ENCODE results near the gene BZW1. TPM values are rescaled to one million over a fixed set of nuclear protein-coding genes. Genes with fewer than 3 reads are reported as not detected.
"Not testable (repeated sequence)": the region's sequence is repeated elsewhere in the genome, so short reads cannot be mapped to it uniquely, and the experiment has no call there.

BZW1 gene
- total RNA-seq, 2 donors from 2014 or later = 219 to 232 TPM

GRCh38 chr2:200814276-200814815, 2.6 kb downstream of the BZW1 start:
- Histone ChIP-seq H3K27me3 (replicated peaks; ENCODE audit: insufficient read depth) (no peaks in the 10 kb centered on the region), H3K36me3 (peaks cover 9 to 19% of the 10 kb centered on the region in 2 donors), H3K4me1 (replicated peaks) (peaks cover 8% of the 10 kb centered on the region), H3K27ac (peak overlapping the region; percentile 27 to 98), H3K4me3 (no peak overlapping the region), H3K9me3 (no peaks in the 10 kb centered on the region)
- WGBS = 37% methylated on average over 3 of the region's 3 CpGs
- DNase-seq (ENCODE audit: low spot score) = no peak
- intact Hi-C loops (cut with DNase I) = no loop called here
- TF ChIP-seq, protein P1, sequence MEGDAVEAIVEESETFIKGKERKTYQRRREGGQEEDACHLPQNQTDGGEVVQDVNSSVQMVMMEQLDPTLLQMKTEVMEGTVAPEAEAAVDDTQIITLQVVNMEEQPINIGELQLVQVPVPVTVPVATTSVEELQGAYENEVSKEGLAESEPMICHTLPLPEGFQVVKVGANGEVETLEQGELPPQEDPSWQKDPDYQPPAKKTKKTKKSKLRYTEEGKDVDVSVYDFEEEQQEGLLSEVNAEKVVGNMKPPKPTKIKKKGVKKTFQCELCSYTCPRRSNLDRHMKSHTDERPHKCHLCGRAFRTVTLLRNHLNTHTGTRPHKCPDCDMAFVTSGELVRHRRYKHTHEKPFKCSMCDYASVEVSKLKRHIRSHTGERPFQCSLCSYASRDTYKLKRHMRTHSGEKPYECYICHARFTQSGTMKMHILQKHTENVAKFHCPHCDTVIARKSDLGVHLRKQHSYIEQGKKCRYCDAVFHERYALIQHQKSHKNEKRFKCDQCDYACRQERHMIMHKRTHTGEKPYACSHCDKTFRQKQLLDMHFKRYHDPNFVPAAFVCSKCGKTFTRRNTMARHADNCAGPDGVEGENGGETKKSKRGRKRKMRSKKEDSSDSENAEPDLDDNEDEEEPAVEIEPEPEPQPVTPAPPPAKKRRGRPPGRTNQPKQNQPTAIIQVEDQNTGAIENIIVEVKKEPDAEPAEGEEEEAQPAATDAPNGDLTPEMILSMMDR (IDR thresholded peaks at IDR 0.05) = no peak
- TF ChIP-seq POLR2A (IDR thresholded peaks at IDR 0.05) = no peak
- TF ChIP-seq POLR2AphosphoS5 (IDR thresholded peaks at IDR 0.05) = no peak

DNA sequence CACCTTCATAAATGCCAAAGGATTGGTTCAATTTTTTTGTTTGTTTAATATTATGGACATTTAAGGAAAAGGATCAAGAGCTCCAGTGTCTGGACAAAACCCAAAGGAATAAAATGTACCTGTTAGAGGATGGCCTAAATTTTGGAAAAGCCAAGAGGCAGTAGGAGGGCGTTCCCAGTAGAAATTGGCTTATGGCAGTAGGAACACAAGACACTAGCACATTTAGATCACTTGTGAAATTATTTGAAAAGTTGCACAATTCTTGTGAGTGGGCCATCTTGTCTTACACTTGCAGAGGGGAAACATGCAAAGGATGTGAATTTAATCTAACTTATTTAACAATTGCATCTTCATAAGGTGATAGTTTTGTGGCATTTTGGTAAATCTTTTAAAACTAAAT, 3.2 kb downstream of the BZW1 start:
- Histone ChIP-seq H3K36me3 (peaks cover 10 to 19% of the 10 kb centered on the region in 2 donors), H3K27me3 (replicated peaks; ENCODE audit: insufficient read depth) (no peaks in the 10 kb centered on the region), H3K4me3 (no peak overlapping the region), H3K9me3 (no peaks in the 10 kb centered on the region), H3K27ac (peak overlapping the region in 1 of 2 donors; percentile 98), H3K4me1 (replicated peaks) (peaks cover 7% of the 10 kb centered on the region)
- WGBS = 77% methylated on average over 1 of the region's 1 CpG
- DNase-seq (ENCODE audit: low spot score) = no peak
- no peak for TF ChIP-seq POLR2AphosphoS5 (IDR thresholded peaks at IDR 0.05)
- intact Hi-C loops (cut with DNase I) = no loop called here

DNA sequence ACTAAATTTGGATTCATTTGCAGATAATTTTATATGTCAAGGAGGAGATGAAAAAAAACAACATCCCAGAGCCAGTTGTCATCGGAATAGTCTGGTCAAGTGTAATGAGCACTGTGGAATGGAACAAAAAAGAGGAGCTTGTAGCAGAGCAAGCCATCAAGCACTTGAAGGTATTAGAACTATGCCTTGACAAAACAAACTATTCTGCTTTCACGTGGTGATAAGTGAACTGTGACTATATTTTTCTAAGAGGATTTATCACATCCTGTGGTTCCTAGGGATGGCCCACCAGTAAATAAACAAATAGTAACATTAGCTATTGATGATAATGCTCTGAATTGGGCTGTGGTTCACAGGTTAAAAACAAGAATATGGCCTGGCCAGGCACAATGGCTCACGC, 7.0 kb downstream of the BZW1 start:
- intact Hi-C loops (cut with DNase I); H3K4me1 ChIP-seq (replicated peaks); DNase-seq (ENCODE audit: low spot score); H3K9me3 ChIP-seq; H3K27ac ChIP-seq; H3K4me3 ChIP-seq; H3K27me3 ChIP-seq (replicated peaks; ENCODE audit: insufficient read depth): not testable (repeated sequence)
- H3K36me3 ChIP-seq = peaks cover 17 to 38% of the 10 kb centered on the region in 2 donors
- 83% methylated on average over 3 of the region's 3 CpGs for WGBS

DNA sequence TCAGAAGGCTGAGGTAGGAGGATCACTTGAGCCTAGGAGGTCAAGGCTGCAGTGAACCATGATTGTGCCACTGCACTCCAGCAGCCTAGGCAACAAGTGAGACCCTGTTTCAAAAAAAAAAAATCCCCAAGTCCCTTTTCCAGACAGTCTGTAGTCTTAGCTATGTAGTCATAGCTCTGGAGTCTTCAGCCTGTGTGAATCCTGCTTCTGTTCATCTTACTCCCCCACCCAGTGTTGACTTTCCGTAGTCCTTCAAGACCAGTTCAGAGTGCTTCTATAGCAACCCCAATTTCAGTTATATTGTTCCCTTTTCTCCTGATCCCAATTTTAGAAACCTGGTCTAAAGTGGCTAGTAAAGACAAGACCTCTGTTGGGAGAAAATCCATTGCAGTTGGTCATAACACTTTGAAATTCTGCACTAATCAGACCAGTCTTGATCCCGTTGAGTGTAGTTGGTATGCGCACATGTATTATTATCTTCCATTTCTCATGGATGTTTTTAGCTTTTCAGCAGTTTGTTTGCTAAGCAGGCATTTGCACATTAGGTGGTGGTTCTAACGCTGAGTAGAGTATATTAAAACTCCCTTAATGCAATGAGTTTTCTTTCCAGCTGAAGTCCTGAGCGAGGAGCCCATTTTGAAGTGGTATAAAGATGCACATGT, 9.0 kb downstream of the BZW1 start:
- TF ChIP-seq, protein P1 (IDR thresholded peaks at IDR 0.05) = no peak
- TF ChIP-seq POLR2AphosphoS5 (IDR thresholded peaks at IDR 0.05) (no peak), POLR2A (IDR thresholded peaks at IDR 0.05) (no peak)
- Histone ChIP-seq H3K4me3 (no peak overlapping the region), H3K9me3 (no peaks in the 10 kb centered on the region), H3K4me1 (replicated peaks) (no peaks in the 10 kb centered on the region), H3K27ac (no peak overlapping the region), H3K36me3 (peaks cover 17 to 38% of the 10 kb centered on the region in 2 donors), H3K27me3 (replicated peaks; ENCODE audit: insufficient read depth) (no peaks in the 10 kb centered on the region)
- no peak for DNase-seq (ENCODE audit: low spot score)
- WGBS = 94% methylated on average over 5 of the region's 5 CpGs
- intact Hi-C loops (cut with DNase I) = no loop called here

GRCh38 chr2:200821686-200822245, 10.1 kb downstream of the BZW1 start:
- H3K4me1 ChIP-seq (replicated peaks) = no peaks in the 10 kb centered on the region
- no peaks in the 10 kb centered on the region for H3K27me3 ChIP-seq (replicated peaks; ENCODE audit: insufficient read depth)
- no peaks in the 10 kb centered on the region for H3K9me3 ChIP-seq
- intact Hi-C loops (cut with DNase I) = no loop called here
- H3K27ac ChIP-seq = no peak overlapping the region
- H3K36me3 ChIP-seq = peaks cover 17 to 31% of the 10 kb centered on the region in 2 donors
- 89% methylated on average over 6 of the region's 6 CpGs for WGBS
- TF ChIP-seq POLR2AphosphoS5 (IDR thresholded peaks at IDR 0.05) (no peak), POLR2A (IDR thresholded peaks at IDR 0.05) (no peak)
- TF ChIP-seq, protein P1 (IDR thresholded peaks at IDR 0.05) = no peak
- DNase-seq (ENCODE audit: low spot score) = no peak
- no peak overlapping the region for H3K4me3 ChIP-seq

GRCh38 chr2:200828104-200828503, 16.4 kb downstream of the BZW1 start:
- intact Hi-C loops (cut with DNase I) = no loop called here
- no peak overlapping the region for H3K27ac ChIP-seq
- no peak for TF ChIP-seq POLR2AphosphoS5 (IDR thresholded peaks at IDR 0.05)
- TF ChIP-seq POLR2A (IDR thresholded peaks at IDR 0.05) = no peak
- TF ChIP-seq, protein P1 (IDR thresholded peaks at IDR 0.05) = no peak

More at GRCh38 chr2:200828104-200828503, 16.4 kb downstream of the BZW1 start:
- no peaks in the 10 kb centered on the region for H3K27me3 ChIP-seq (replicated peaks; ENCODE audit: insufficient read depth)
- 63% methylated on average over 2 of the region's 2 CpGs for WGBS
- no peak overlapping the region for H3K4me3 ChIP-seq
- H3K9me3 ChIP-seq = no peaks in the 10 kb centered on the region
- DNase-seq (ENCODE audit: low spot score) = no peak
- no peaks in the 10 kb centered on the region for H3K36me3 ChIP-seq
- no peaks in the 10 kb centered on the region for H3K4me1 ChIP-seq (replicated peaks)

Data from prostate gland (tissue), 2 donors.